Measurements from ENCODE around the gene GALK1. TPM values are rescaled to one million over a fixed set of nuclear protein-coding genes. Genes with fewer than 3 reads are reported as not detected.

The GALK1 gene
- total and polyA plus RNA-seq, 4 donors, result 23.0 to 70.5 (median 44.0) TPM

DNA sequence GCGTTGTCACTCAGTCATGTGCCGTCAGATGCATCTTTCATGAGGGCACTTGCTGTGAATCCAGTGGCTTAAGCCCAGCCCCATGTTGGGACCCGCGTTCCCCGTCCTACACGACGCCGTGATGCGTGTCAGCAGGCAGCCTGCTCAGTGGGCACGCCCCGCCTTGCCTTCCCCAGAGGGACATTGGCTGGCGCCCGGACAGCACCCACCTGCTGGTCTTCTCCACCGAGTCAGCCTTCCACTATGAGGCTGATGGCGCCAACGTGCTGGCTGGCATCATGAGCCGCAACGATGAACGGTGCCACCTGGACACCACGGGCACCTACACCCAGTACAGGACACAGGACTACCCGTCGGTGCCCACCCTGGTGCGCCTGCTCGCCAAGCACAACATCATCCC, 34.9 kb downstream of the GALK1 start:
- H3K27ac ChIP-seq (ENCODE audit: low read depth in 1 of 2, low read length in 1 of 2), result no peak overlapping the region

GRCh38 chr17:75729351-75729750, 35.6 kb downstream of the GALK1 start:
- no peak overlapping the region for H3K4me3 ChIP-seq
- DNase-seq (no peak), ATAC-seq (ENCODE audit: insufficient read depth, low FRiP score) (no peak)
- no peak overlapping the region for H3K27ac ChIP-seq (ENCODE audit: low read depth in 1 of 2, low read length in 1 of 2)
- peaks cover 0 to 5% (median 0%) of the 10 kb centered on the region in 5 donors for H3K4me1 ChIP-seq (ENCODE audit: control insufficient read depth in 5 of 5, insufficient read depth in 5 of 5, low read length in 5 of 5)
- H3K9me3 ChIP-seq (ENCODE audit: control insufficient read depth in 4 of 4, insufficient read depth in 3 of 4, low read length in 3 of 4), result no peaks in the 10 kb centered on the region
- peaks cover 0 to 9% (median 0%) of the 10 kb centered on the region in 4 donors for H3K36me3 ChIP-seq (ENCODE audit: control insufficient read depth in 4 of 4, insufficient read depth in 4 of 4, low read length in 4 of 4)
- WGBS, 2 donors, result 96 to 98% methylated on average over 7 of the region's 7 CpGs
- H3K27me3 ChIP-seq (ENCODE audit: control insufficient read depth in 3 of 3, insufficient read depth in 3 of 3, low read length in 2 of 3), result no peaks in the 10 kb centered on the region
- TF ChIP-seq, protein P1, sequence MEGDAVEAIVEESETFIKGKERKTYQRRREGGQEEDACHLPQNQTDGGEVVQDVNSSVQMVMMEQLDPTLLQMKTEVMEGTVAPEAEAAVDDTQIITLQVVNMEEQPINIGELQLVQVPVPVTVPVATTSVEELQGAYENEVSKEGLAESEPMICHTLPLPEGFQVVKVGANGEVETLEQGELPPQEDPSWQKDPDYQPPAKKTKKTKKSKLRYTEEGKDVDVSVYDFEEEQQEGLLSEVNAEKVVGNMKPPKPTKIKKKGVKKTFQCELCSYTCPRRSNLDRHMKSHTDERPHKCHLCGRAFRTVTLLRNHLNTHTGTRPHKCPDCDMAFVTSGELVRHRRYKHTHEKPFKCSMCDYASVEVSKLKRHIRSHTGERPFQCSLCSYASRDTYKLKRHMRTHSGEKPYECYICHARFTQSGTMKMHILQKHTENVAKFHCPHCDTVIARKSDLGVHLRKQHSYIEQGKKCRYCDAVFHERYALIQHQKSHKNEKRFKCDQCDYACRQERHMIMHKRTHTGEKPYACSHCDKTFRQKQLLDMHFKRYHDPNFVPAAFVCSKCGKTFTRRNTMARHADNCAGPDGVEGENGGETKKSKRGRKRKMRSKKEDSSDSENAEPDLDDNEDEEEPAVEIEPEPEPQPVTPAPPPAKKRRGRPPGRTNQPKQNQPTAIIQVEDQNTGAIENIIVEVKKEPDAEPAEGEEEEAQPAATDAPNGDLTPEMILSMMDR (IDR thresholded peaks at IDR 0.05; ENCODE audit: control extremely low read depth, extremely low read depth), result no peak
- no peak overlapping the region for H3K9ac ChIP-seq (ENCODE audit: insufficient read depth in 1 of 2, low read length in 2 of 2)

More for the DNA sequence above, 34.9 kb downstream of the GALK1 start:
- no peaks in the 10 kb centered on the region for H3K9me3 ChIP-seq (ENCODE audit: control insufficient read depth in 4 of 4, insufficient read depth in 3 of 4, low read length in 3 of 4)
- H3K36me3 ChIP-seq (ENCODE audit: control insufficient read depth in 4 of 4, insufficient read depth in 4 of 4, low read length in 4 of 4), result peaks cover 0 to 9% (median 0%) of the 10 kb centered on the region in 4 donors
- TF ChIP-seq, protein P1 (IDR thresholded peaks at IDR 0.05; ENCODE audit: control extremely low read depth, extremely low read depth), result no peak
- no peak overlapping the region for H3K4me3 ChIP-seq
- no peak overlapping the region for H3K9ac ChIP-seq (ENCODE audit: insufficient read depth in 1 of 2, low read length in 2 of 2)
- no peaks in the 10 kb centered on the region for H3K27me3 ChIP-seq (ENCODE audit: control insufficient read depth in 3 of 3, insufficient read depth in 3 of 3, low read length in 2 of 3)
- ATAC-seq (ENCODE audit: insufficient read depth, low FRiP score) (no peak), DNase-seq (no peak)
- H3K4me1 ChIP-seq (ENCODE audit: control insufficient read depth in 5 of 5, insufficient read depth in 5 of 5, low read length in 5 of 5), result peaks cover 0 to 5% (median 0%) of the 10 kb centered on the region in 5 donors
- 94 to 96% methylated on average over 24 of the region's 24 CpGs for WGBS, 2 donors

DNA sequence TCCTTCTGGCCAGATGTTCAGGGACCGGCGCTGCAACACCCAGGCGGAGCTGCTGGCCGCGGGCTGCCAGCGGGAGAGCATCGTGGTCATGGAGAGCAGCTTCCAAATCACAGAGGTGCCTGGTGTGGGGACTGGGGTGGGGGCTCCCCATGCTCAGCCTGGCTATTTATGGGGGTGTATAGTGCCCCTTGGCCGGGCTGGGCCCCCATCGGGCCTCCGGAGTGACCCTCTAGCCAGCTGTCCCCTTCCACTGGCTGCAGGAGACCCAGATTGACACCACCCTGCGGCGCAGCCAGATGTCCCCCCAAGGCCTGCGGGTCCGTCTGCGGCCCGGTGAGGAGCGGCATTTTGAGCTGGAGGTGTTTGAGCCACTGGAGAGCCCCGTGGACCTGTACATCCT, 37.6 kb downstream of the GALK1 start:
- no peak overlapping the region for H3K9ac ChIP-seq (ENCODE audit: insufficient read depth in 1 of 2, low read length in 2 of 2)
- DNase-seq (no peak), ATAC-seq (ENCODE audit: insufficient read depth, low FRiP score) (no peak)
- no peaks in the 10 kb centered on the region for H3K27me3 ChIP-seq (ENCODE audit: control insufficient read depth in 3 of 3, insufficient read depth in 3 of 3, low read length in 2 of 3)
- no peak overlapping the region for H3K27ac ChIP-seq (ENCODE audit: low read depth in 1 of 2, low read length in 1 of 2)
- WGBS, 2 donors, result 93 to 97% methylated on average over 18 of the region's 18 CpGs
- peaks cover 0 to 7% (median 0%) of the 10 kb centered on the region in 5 donors for H3K4me1 ChIP-seq (ENCODE audit: control insufficient read depth in 5 of 5, insufficient read depth in 5 of 5, low read length in 5 of 5)
- peaks cover 0 to 9% (median 0%) of the 10 kb centered on the region in 4 donors for H3K36me3 ChIP-seq (ENCODE audit: control insufficient read depth in 4 of 4, insufficient read depth in 4 of 4, low read length in 4 of 4)
- H3K4me3 ChIP-seq, result no peak overlapping the region
- no peaks in the 10 kb centered on the region for H3K9me3 ChIP-seq (ENCODE audit: control insufficient read depth in 4 of 4, insufficient read depth in 3 of 4, low read length in 3 of 4)
- TF ChIP-seq, protein P1 (IDR thresholded peaks at IDR 0.05; ENCODE audit: control extremely low read depth, extremely low read depth), result no peak

DNA sequence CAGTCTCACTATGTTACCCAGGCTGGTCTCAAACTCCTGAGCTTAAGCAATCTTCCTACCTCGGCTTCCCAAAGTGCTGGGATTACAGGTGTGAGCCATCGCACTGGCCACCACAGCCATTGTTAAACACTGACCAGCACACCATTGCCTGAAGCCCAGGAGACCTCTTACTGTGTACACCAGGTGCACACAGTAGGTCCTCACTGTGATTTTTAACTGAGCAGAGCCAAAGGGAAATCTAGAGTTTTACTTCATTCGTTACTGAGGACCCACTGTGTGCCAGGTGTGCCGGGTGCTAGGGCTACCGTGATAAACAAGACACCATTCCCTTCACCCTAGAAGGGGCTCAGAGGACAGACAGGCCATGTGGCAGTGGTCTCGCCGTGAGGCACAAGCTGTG, 39.5 kb downstream of the GALK1 start:
- Histone ChIP-seq H3K9ac (ENCODE audit: insufficient read depth in 1 of 2, low read length in 2 of 2) (no peak overlapping the region), H3K27me3 (ENCODE audit: control insufficient read depth in 3 of 3, insufficient read depth in 3 of 3, low read length in 2 of 3) (peaks cover 0 to 5% (median 3%) of the 10 kb centered on the region in 3 donors), H3K27ac (ENCODE audit: low read depth in 1 of 2, low read length in 1 of 2) (no peak overlapping the region), H3K36me3 (ENCODE audit: control insufficient read depth in 4 of 4, insufficient read depth in 4 of 4, low read length in 4 of 4) (peaks cover 0 to 4% (median 0%) of the 10 kb centered on the region in 4 donors), H3K4me3 (no peak overlapping the region), H3K9me3 (ENCODE audit: control insufficient read depth in 4 of 4, insufficient read depth in 3 of 4, low read length in 3 of 4) (no peaks in the 10 kb centered on the region), H3K4me1 (ENCODE audit: control insufficient read depth in 5 of 5, insufficient read depth in 5 of 5, low read length in 5 of 5) (peaks cover 0 to 15% (median 0%) of the 10 kb centered on the region in 5 donors)
- no peak for DNase-seq
- TF ChIP-seq, protein P1 (IDR thresholded peaks at IDR 0.05; ENCODE audit: control extremely low read depth, extremely low read depth), result no peak
- WGBS, 2 donors, result 92 to 94% methylated on average over 7 of the region's 7 CpGs
- ATAC-seq (ENCODE audit: insufficient read depth, low FRiP score), result no peak

All from lung (tissue), 12 donors.